Ectodermal cell (in vitro differentiated cells): ENCODE measurements around the gene GBE1.

Experiments used
- H3K27ac ChIP-seq: 2 replicates; pipeline ENCODE4 v1.7.0; 2013; ENCODE audit warnings: mild to moderate bottlenecking, low read depth, low read length; ENCODE audit not compliant: insufficient read depth, poor library complexity, severe bottlenecking
- H3K27me3 ChIP-seq: 2 replicates; pipeline ENCODE4 v1.7.0; 2013; ENCODE audit warnings: mild to moderate bottlenecking, low read length; ENCODE audit not compliant: insufficient read depth, control insufficient read depth, poor library complexity, severe bottlenecking
- H3K36me3 ChIP-seq: one replicate; pipeline ENCODE4 v1.7.0; 2013; ENCODE audit warnings: low read length; ENCODE audit not compliant: control insufficient read depth, insufficient read depth
- H3K4me1 ChIP-seq: one replicate; pipeline ENCODE4 v1.7.0; 2013; ENCODE audit warnings: low read length; ENCODE audit not compliant: control insufficient read depth, insufficient read depth
- H3K4me3 ChIP-seq: 2 replicates; pipeline ENCODE4 v1.7.0; 2013; ENCODE audit warnings: low read depth, low read length, control low read depth; ENCODE audit not compliant: insufficient read depth
- H3K9me3 ChIP-seq: 2 replicates; pipeline ENCODE4 v1.7.0; 2013; ENCODE audit warnings: mild to moderate bottlenecking, low read length, moderate library complexity; ENCODE audit not compliant: control insufficient read depth
- whole genome bisulfite sequencing, 2 experiments: methylation state at CpG; one replicate each; pipeline ENCODE4 v1.1.7; 2013; ENCODE audit warnings: missing lambda C conversion rate in 2 of 2; 5-methylcytosine and 5-hydroxymethylcytosine counted together

Gene GBE1

GRCh38 chr3:81530180-81530939 lies 231.1 kb downstream of the GBE1 start:
- WGBS, 2 experiments, result 87 to 91% methylated on average over 4 of the region's 4 CpGs

GRCh38 chr3:81521855-81522254 lies 239.6 kb downstream of the GBE1 start:
- H3K27ac ChIP-seq, result no peak overlapping the region
- no peaks in the 10 kb centered on the region for H3K4me1 ChIP-seq
- H3K9me3 ChIP-seq, result no peaks in the 10 kb centered on the region
- H3K4me3 ChIP-seq, result no peak overlapping the region
- 93 to 94% methylated on average over 2 of the region's 2 CpGs for WGBS, 2 experiments
- H3K27me3 ChIP-seq, result no peaks in the 10 kb centered on the region
- H3K36me3 ChIP-seq, result no peaks in the 10 kb centered on the region

More at GRCh38 chr3:81530180-81530939, 231.1 kb downstream of the GBE1 start:
- Histone ChIP-seq H3K9me3 (no peaks in the 10 kb centered on the region), H3K27me3 (no peaks in the 10 kb centered on the region), H3K4me3 (no peak overlapping the region), H3K27ac (no peak overlapping the region), H3K4me1 (no peaks in the 10 kb centered on the region), H3K36me3 (no peaks in the 10 kb centered on the region)

- Histone ChIP-seq H3K4me3 (no peak overlapping the region), H3K27me3 (no peaks in the 10 kb centered on the region), H3K27ac (no peak overlapping the region), H3K36me3 (no peaks in the 10 kb centered on the region), H3K4me1 (no peaks in the 10 kb centered on the region), H3K9me3 (no peaks in the 10 kb centered on the region)
Measured at GRCh38 chr3:81518945-81519344, 242.5 kb downstream of the GBE1 start.

- no peaks in the 10 kb centered on the region for H3K9me3 ChIP-seq
- H3K4me3 ChIP-seq, result no peak overlapping the region
- H3K27ac ChIP-seq, result no peak overlapping the region
- no peaks in the 10 kb centered on the region for H3K36me3 ChIP-seq
- no peaks in the 10 kb centered on the region for H3K4me1 ChIP-seq
- WGBS, 2 experiments, result 92 to 96% methylated on average over 1 of the region's 1 CpG
- no peaks in the 10 kb centered on the region for H3K27me3 ChIP-seq
Measured at GRCh38 chr3:81516042-81516441, 245.4 kb downstream of the GBE1 start.

GRCh38 chr3:81513591-81513990 lies 247.9 kb downstream of the GBE1 start:
- H3K27ac ChIP-seq, result no peak overlapping the region
- no peaks in the 10 kb centered on the region for H3K9me3 ChIP-seq
- no CpG with 5 or more reads among the region's 2 CpGs for WGBS, 2 experiments
- H3K27me3 ChIP-seq, result no peaks in the 10 kb centered on the region
- no peaks in the 10 kb centered on the region for H3K36me3 ChIP-seq
- H3K4me3 ChIP-seq, result no peak overlapping the region
- H3K4me1 ChIP-seq, result no peaks in the 10 kb centered on the region

GRCh38 chr3:81503026-81503425 lies 258.4 kb downstream of the GBE1 start:
- 96 to 98% methylated on average over 2 of the region's 2 CpGs for WGBS, 2 experiments
- H3K4me3 ChIP-seq, result no peak overlapping the region
- no peaks in the 10 kb centered on the region for H3K27me3 ChIP-seq
- no peaks in the 10 kb centered on the region for H3K9me3 ChIP-seq
- H3K4me1 ChIP-seq, result no peaks in the 10 kb centered on the region
- no peak overlapping the region for H3K27ac ChIP-seq
- no peaks in the 10 kb centered on the region for H3K36me3 ChIP-seq

GRCh38 chr3:81502236-81502635 lies 259.2 kb downstream of the GBE1 start:
- Histone ChIP-seq H3K27ac (no peak overlapping the region), H3K27me3 (no peaks in the 10 kb centered on the region), H3K4me3 (no peak overlapping the region), H3K4me1 (no peaks in the 10 kb centered on the region), H3K9me3 (no peaks in the 10 kb centered on the region), H3K36me3 (no peaks in the 10 kb centered on the region)
- WGBS, 2 experiments, result no CpG with 5 or more reads among the region's 1 CpG

- H3K4me1 ChIP-seq, result no peaks in the 10 kb centered on the region
- WGBS, 2 experiments, result 90% methylated on average over 1 of the region's 1 CpG
- no peaks in the 10 kb centered on the region for H3K27me3 ChIP-seq
- no peaks in the 10 kb centered on the region for H3K36me3 ChIP-seq
- no peak overlapping the region for H3K4me3 ChIP-seq
- H3K27ac ChIP-seq, result no peak overlapping the region
- H3K9me3 ChIP-seq, result no peaks in the 10 kb centered on the region
Measured at GRCh38 chr3:81500039-81500438, 261.4 kb downstream of the GBE1 start.

GRCh38 chr3:81497572-81498251 lies 263.7 kb downstream of the GBE1 start:
- Histone ChIP-seq H3K4me1 (no peaks in the 10 kb centered on the region), H3K36me3 (no peaks in the 10 kb centered on the region), H3K27me3 (no peaks in the 10 kb centered on the region), H3K9me3 (no peaks in the 10 kb centered on the region), H3K4me3 (no peak overlapping the region), H3K27ac (no peak overlapping the region)
- 88 to 99% methylated on average over 4 of the region's 4 CpGs for WGBS, 2 experiments

GRCh38 chr3:81496407-81497104 lies 264.9 kb downstream of the GBE1 start:
- 87 to 92% methylated on average over 6 of the region's 6 CpGs for whole genome bisulfite sequencing, 2 experiments

More at GRCh38 chr3:81496407-81497104, 264.9 kb downstream of the GBE1 start:
- H3K4me1 ChIP-seq, result no peaks in the 10 kb centered on the region
- no peaks in the 10 kb centered on the region for H3K36me3 ChIP-seq
- no peak overlapping the region for H3K4me3 ChIP-seq
- no peak overlapping the region for H3K27ac ChIP-seq
- H3K9me3 ChIP-seq, result no peaks in the 10 kb centered on the region
- H3K27me3 ChIP-seq, result no peaks in the 10 kb centered on the region
